GM21717 (cell line): ENCODE data around the gene NAA40.

Experiments used
- ATAC-seq: cut with Tn5 transposase; IDR thresholded peaks from one replicate; pipeline ENCODE4 v1.9.1; 2021; ENCODE audit warnings: mild to moderate bottlenecking, moderate library complexity; ENCODE audit not compliant: unreplicated experiment

Gene NAA40

DNA sequence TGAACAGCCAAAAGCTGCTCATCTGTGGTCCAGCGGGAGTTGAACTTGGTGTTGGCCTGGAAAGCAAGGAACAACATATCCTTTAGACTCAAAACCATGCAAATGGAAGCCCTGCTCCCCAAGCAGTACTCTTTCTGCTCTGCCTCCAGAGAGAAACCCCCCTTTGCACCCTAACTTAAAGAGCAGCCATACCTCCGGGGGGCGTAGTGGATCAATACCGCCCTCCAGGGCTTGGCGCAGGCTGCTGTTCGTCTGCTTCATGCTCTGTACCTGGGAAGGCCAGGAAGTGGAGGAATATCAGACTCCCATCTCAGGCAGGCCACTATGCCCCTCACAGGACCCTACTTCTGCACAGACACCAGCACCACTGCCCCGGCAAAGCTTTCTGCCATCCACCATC, 26.1 kb upstream of the NAA40 start:
- no peak for ATAC-seq

- no peak for ATAC-seq
Measured at GRCh38 chr11:63913866-63914830, 24.7 kb upstream of the NAA40 start.

- ATAC-seq, result no peak
Measured at GRCh38 chr11:63914896-63915691, 23.7 kb upstream of the NAA40 start.

GRCh38 chr11:63915961-63916836, 22.6 kb upstream of the NAA40 start:
- ATAC-seq, result no peak

- ATAC-seq, result no peak
Measured at GRCh38 chr11:63916837-63917691, 21.7 kb upstream of the NAA40 start, which contains the start of gene RCOR2. Gene RCOR2 (minus strand): TSS chr11:63917164. CDS start chr11:63916456, 708 bp downstream.

- no peak for ATAC-seq
Measured at GRCh38 chr11:63917692-63918506, 20.9 kb upstream of the NAA40 start.

DNA sequence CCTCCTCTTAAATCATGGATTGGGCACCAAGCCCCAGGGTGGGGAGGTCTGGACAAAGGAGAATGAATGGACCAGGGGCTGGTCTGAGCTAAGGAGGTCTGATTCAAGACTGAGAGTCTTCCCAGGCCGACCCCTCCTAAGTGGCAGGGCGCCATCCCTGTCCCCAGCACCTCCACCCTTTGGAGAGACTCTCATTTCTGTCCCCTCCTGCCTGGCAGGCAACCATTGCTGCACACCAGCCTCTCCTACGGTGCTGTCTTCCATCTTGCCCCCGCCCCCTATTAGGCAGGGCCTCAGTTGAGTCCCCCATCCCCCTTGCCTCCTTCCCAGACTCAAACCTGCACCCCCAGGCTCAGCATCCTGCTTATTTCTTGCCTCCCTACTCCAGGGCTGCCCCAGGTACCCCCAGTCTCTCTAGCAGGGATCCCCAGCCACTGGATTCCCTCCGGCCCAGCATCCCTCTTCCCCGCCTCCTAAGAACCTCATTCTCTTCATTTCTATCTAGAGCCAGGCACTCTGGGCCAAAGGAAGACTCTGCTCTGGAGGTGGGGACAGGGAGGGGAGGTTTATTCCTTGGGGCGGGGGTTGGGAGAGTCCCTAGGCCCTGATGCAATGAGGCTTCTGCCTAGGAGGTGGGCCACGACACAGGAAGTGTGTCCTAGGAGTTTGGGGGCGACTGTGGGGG, 20.2 kb upstream of the NAA40 start:
- ATAC-seq, result no peak

GRCh38 chr11:63919267-63920125, 19.3 kb upstream of the NAA40 start:
- no peak for ATAC-seq

- ATAC-seq, result no peak
Measured at GRCh38 chr11:63920126-63920938, 18.5 kb upstream of the NAA40 start.

DNA sequence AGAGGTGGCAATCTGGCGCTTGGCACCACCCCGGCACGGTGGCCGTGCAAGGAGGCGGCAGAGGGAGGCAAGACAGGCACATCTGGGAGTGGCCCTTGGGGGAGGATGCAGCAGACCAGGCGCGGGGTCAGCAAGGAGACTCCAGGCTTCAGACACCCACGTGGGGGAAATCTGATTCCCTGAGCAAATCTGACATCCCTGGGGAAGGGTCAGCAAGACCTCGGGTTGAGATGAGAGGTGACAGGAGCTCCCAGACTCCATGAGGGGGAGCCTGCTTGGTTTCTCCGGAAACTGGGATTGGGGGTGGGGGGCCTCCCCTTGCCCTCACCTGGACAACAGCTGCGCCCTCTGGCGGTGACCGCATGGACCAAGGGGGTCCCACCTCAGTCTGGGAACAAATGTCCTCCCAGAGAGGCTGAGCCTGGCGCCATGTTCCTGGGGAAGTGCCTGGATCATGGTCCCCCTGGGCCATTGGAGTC, 17.8 kb upstream of the NAA40 start:
- no peak for ATAC-seq

DNA sequence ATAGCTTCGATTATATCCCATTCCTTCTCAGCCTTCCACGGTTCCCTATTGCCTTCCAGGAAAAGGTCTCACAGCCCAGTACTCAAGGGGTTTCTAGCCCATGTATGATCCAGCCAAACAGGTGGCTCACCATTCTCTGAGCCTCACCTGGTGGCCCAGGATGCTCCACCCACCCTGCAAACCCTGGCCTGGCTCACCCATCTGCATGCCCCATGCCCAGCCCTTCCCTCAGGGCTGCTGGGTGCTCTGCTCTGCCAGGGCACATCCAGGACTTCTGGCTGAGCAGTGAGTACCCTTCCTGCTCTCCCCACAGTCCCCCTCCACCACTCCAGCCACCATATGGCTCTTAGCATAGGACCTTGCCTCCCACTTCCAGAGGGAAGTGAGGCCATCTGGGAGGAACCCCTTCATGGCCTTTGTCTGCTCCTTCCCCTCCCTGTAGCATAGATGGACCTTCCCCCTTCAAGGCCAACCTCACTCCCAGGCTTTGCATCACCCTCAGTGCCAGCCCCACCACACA, 16.1 kb upstream of the NAA40 start:
- no peak for ATAC-seq

GRCh38 chr11:63923319-63923718, 15.5 kb upstream of the NAA40 start:
- no peak for ATAC-seq

GRCh38 chr11:63929616-63930015, 9.2 kb upstream of the NAA40 start:
- no peak for ATAC-seq

GRCh38 chr11:63931045-63931444, 7.8 kb upstream of the NAA40 start:
- ATAC-seq, result no peak

DNA sequence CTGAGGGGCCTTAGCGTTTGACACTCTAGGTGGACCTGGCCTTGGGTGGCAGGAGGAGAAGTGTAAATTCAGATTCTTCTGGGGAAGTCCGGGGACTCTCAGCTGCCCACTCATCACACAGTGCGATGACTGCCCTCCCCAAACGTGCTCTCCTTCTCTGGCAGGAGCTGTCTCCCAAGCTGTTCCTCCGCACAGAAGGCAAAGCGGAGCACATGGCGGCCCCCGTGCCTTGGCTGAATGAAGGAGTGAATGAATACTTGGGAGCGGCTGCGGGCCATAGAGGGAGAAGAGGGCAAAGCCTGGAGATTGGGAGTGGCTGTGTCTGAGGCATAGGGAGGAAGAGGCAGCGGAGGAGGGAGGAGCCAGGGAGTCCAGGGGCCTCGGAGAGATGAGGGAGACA, 6.9 kb upstream of the NAA40 start:
- ATAC-seq, result no peak

- no peak for ATAC-seq
Measured at GRCh38 chr11:63933459-63933858, 5.3 kb upstream of the NAA40 start.
